ENCODE data around the gene CYP2C19.
"Not testable (repeated sequence)": the region's sequence is repeated elsewhere in the genome, so short reads cannot be mapped to it uniquely, and the experiment has no call there.

Gene CYP2C19

GRCh38 chr10:94803307-94803706 is 40.8 kb downstream of the CYP2C19 start:
- H3F3A ChIP-seq (ENCODE audit: insufficient read depth, low read length), result no peaks in the 10 kb centered on the region
- H3K36me3 ChIP-seq (replicated peaks; ENCODE audit: insufficient read depth, low read length), result no peaks in the 10 kb centered on the region
- H3K27me3 ChIP-seq (replicated peaks; ENCODE audit: insufficient read depth, low read length), result no peaks in the 10 kb centered on the region
- no peaks in the 10 kb centered on the region for H3K9me2 ChIP-seq (replicated peaks; ENCODE audit: insufficient read depth, low read length)
- H3K79me2 ChIP-seq (ENCODE audit: low read length), result no peaks in the 10 kb centered on the region
- TF ChIP-seq EZH2phosphoT487 (IDR thresholded peaks at IDR 0.05; ENCODE audit: low read length) (no peak), EZH2 (optimal IDR thresholded peaks at IDR 0.05; ENCODE audit: low read depth, low read length) (no peak), CTCF (IDR thresholded peaks at IDR 0.05; ENCODE audit: low read length) (no peak)
- H3K4me3 ChIP-seq (ENCODE audit: low read length), result no peak overlapping the region
- no peak overlapping the region for H3K4me2 ChIP-seq (ENCODE audit: low read depth, low read length)
- DNase-seq, result no peak
- H3K4me1 ChIP-seq (ENCODE audit: low read length), result no peaks in the 10 kb centered on the region
- no peak overlapping the region for H3K27ac ChIP-seq (ENCODE audit: low read length)
- H2AFZ ChIP-seq (ENCODE audit: low read length), result no peak overlapping the region
- no peak overlapping the region for H3K9ac ChIP-seq (ENCODE audit: low read length)
- no peaks in the 10 kb centered on the region for H3K9me3 ChIP-seq (replicated peaks; ENCODE audit: insufficient read depth, low read length)
- no peaks in the 10 kb centered on the region for H4K20me1 ChIP-seq (ENCODE audit: insufficient read depth, low read length)

- H3K4me2 ChIP-seq (ENCODE audit: low read depth, low read length); H3K79me2 ChIP-seq (ENCODE audit: low read length); H2AFZ ChIP-seq (ENCODE audit: low read length); H3K9me2 ChIP-seq (replicated peaks; ENCODE audit: insufficient read depth, low read length); H3K4me3 ChIP-seq (ENCODE audit: low read length); H3K9me3 ChIP-seq (replicated peaks; ENCODE audit: insufficient read depth, low read length); H3K27me3 ChIP-seq (replicated peaks; ENCODE audit: insufficient read depth, low read length); H3K36me3 ChIP-seq (replicated peaks; ENCODE audit: insufficient read depth, low read length); H3K4me1 ChIP-seq (ENCODE audit: low read length); H3K9ac ChIP-seq (ENCODE audit: low read length); H4K20me1 ChIP-seq (ENCODE audit: insufficient read depth, low read length); H3F3A ChIP-seq (ENCODE audit: insufficient read depth, low read length); DNase-seq; H3K27ac ChIP-seq (ENCODE audit: low read length): not testable (repeated sequence)
These were observed 67.5 kb downstream of the CYP2C19 start for GRCh38 chr10:94830025-94830424.

GRCh38 chr10:94846204-94846603 is 83.7 kb downstream of the CYP2C19 start:
- H3K9me2 ChIP-seq (replicated peaks; ENCODE audit: insufficient read depth, low read length), result no peaks in the 10 kb centered on the region
- no peak for TF ChIP-seq EZH2 (optimal IDR thresholded peaks at IDR 0.05; ENCODE audit: low read depth, low read length)
- TF ChIP-seq EZH2phosphoT487 (IDR thresholded peaks at IDR 0.05; ENCODE audit: low read length), result no peak
- TF ChIP-seq CTCF (IDR thresholded peaks at IDR 0.05; ENCODE audit: low read length), result no peak
- no peak overlapping the region for H3K4me3 ChIP-seq (ENCODE audit: low read length)
- no peaks in the 10 kb centered on the region for H3K9me3 ChIP-seq (replicated peaks; ENCODE audit: insufficient read depth, low read length)
- H4K20me1 ChIP-seq (ENCODE audit: insufficient read depth, low read length), result no peaks in the 10 kb centered on the region
- no peak overlapping the region for H3K9ac ChIP-seq (ENCODE audit: low read length)
- H3K27me3 ChIP-seq (replicated peaks; ENCODE audit: insufficient read depth, low read length), result no peaks in the 10 kb centered on the region
- H3K4me1 ChIP-seq (ENCODE audit: low read length), result no peaks in the 10 kb centered on the region
- no peak for DNase-seq
- no peaks in the 10 kb centered on the region for H3K36me3 ChIP-seq (replicated peaks; ENCODE audit: insufficient read depth, low read length)
- H3F3A ChIP-seq (ENCODE audit: insufficient read depth, low read length), result no peaks in the 10 kb centered on the region
- H3K79me2 ChIP-seq (ENCODE audit: low read length), result no peaks in the 10 kb centered on the region
- H3K27ac ChIP-seq (ENCODE audit: low read length), result no peak overlapping the region
- H3K4me2 ChIP-seq (ENCODE audit: low read depth, low read length), result no peak overlapping the region
- no peak overlapping the region for H2AFZ ChIP-seq (ENCODE audit: low read length)

GRCh38 chr10:94850766-94851165 is 88.3 kb downstream of the CYP2C19 start:
- H3K79me2 ChIP-seq (ENCODE audit: low read length), result no peaks in the 10 kb centered on the region
- no peaks in the 10 kb centered on the region for H3K9me2 ChIP-seq (replicated peaks; ENCODE audit: insufficient read depth, low read length)
- H3K27ac ChIP-seq (ENCODE audit: low read length), result no peak overlapping the region
- H3K9me3 ChIP-seq (replicated peaks; ENCODE audit: insufficient read depth, low read length), result no peaks in the 10 kb centered on the region
- DNase-seq, result no peak
- no peak overlapping the region for H3K9ac ChIP-seq (ENCODE audit: low read length)
- H3K4me2 ChIP-seq (ENCODE audit: low read depth, low read length), result no peak overlapping the region
- H4K20me1 ChIP-seq (ENCODE audit: insufficient read depth, low read length), result no peaks in the 10 kb centered on the region
- H2AFZ ChIP-seq (ENCODE audit: low read length), result no peak overlapping the region
- H3K27me3 ChIP-seq (replicated peaks; ENCODE audit: insufficient read depth, low read length), result no peaks in the 10 kb centered on the region
- no peaks in the 10 kb centered on the region for H3K36me3 ChIP-seq (replicated peaks; ENCODE audit: insufficient read depth, low read length)
- H3F3A ChIP-seq (ENCODE audit: insufficient read depth, low read length), result no peaks in the 10 kb centered on the region
- H3K4me3 ChIP-seq (ENCODE audit: low read length), result no peak overlapping the region
- H3K4me1 ChIP-seq (ENCODE audit: low read length), result no peaks in the 10 kb centered on the region
- TF ChIP-seq EZH2phosphoT487 (IDR thresholded peaks at IDR 0.05; ENCODE audit: low read length) (no peak), CTCF (IDR thresholded peaks at IDR 0.05; ENCODE audit: low read length) (no peak), EZH2 (optimal IDR thresholded peaks at IDR 0.05; ENCODE audit: low read depth, low read length) (no peak)

Measured in MM.1S (cell line).